H1 (cell line): ENCODE data around the gene FOXM1. TPM values are rescaled to one million over a fixed set of nuclear protein-coding genes. Genes with fewer than 3 reads are reported as not detected.
A peak's percentile ranks its signal among the peaks of the same experiment; 100 is the strongest.

Experiments
- CTCF ChIA-PET: fragments of 300-600 bp; sonication (Branson Sonifier 250); formaldehyde crosslinking; loops from one replicate; lab custom pipeline; 2021; ENCODE audit not compliant: partially characterized antibody; lab: Charles Lee
- POLR2A ChIA-PET: fragments of 300-600 bp; sonication (Branson Sonifier 250); formaldehyde crosslinking; loops from one replicate; lab custom pipeline; 2021; ENCODE audit warnings: inconsistent platforms; ENCODE audit not compliant: partially characterized antibody; lab: Charles Lee
- DNase-seq, 2 experiments: peaks; one replicate each; pipeline versions ENCODE4 v3.0.0 to v3.0.0-alpha.2; 2010 to 2022; ENCODE audit warnings: low spot score in 2 of 2, low read depth in 1 of 2, mixed read lengths in 1 of 2
- FAIRE-seq: peaks from 2 replicates; lab custom pipeline; 2011; peaks lifted over from hg19 to GRCh38; lab: Jason Lieb, UNC
- H2AFZ ChIP-seq: 2 replicates; pipeline ENCODE4 v1.8.1; 2012; ENCODE audit warnings: low read length, inconsistent platforms
- H2AK5ac ChIP-seq: 2 replicates; pipeline ENCODE4 v1.6.1; 2013; ENCODE audit warnings: low read depth, low read length
- H2BK120ac ChIP-seq: replicated peaks from 2 replicates; pipeline ENCODE3; 2013; ENCODE audit warnings: low read depth, low read length, inconsistent platforms
- H2BK12ac ChIP-seq: 2 replicates; pipeline ENCODE4 v1.6.1; 2013; ENCODE audit warnings: low read depth, low read length
- H2BK15ac ChIP-seq: 2 replicates; pipeline ENCODE4 v1.6.1; 2013; ENCODE audit warnings: low read length
- H2BK20ac ChIP-seq: 2 replicates; pipeline ENCODE4 v1.6.1; 2013; ENCODE audit warnings: low read length
- H2BK5ac ChIP-seq: 2 replicates; pipeline ENCODE4 v1.6.1; 2013; ENCODE audit warnings: low read depth, low read length
- H3K14ac ChIP-seq: 2 replicates; pipeline ENCODE4 v1.6.1; 2013; ENCODE audit warnings: inconsistent platforms; ENCODE audit not compliant: insufficient read length
- H3K18ac ChIP-seq: 2 replicates; pipeline ENCODE4 v1.6.1; 2013; ENCODE audit warnings: low read length; ENCODE audit errors: extremely low read depth
- H3K23ac ChIP-seq: 2 replicates; pipeline ENCODE4 v1.6.1; 2013; ENCODE audit warnings: inconsistent platforms; ENCODE audit not compliant: insufficient read length
- H3K23me2 ChIP-seq: 2 replicates; pipeline ENCODE4 v1.6.1; 2013; ENCODE audit warnings: low read depth, low read length
- H3K27ac ChIP-seq: 2 replicates; pipeline ENCODE4 v1.6.1; 2011; ENCODE audit warnings: low read depth, low read length, inconsistent platforms
- H3K27me3 ChIP-seq, 4 experiments: replicated peaks in 1 of 4; 1 replicate in 1 of 4; 2 replicates in 3 of 4; pipeline versions ENCODE4 v1.6.1 to v1.8.1; 2011 to 2013; ENCODE audit warnings: low read length in 3 of 4, mild to moderate bottlenecking in 3 of 4, inconsistent platforms in 2 of 4, mixed read lengths in 2 of 4, moderate library complexity in 1 of 4; ENCODE audit not compliant: control insufficient read depth in 3 of 4, insufficient read depth in 3 of 4; ENCODE audit errors: extremely low read depth in 1 of 4
- H3K36me3 ChIP-seq, 4 experiments: 2 replicates each; pipeline versions ENCODE4 v1.6.1 to v1.8.1; 2011 to 2013; ENCODE audit warnings: mild to moderate bottlenecking in 4 of 4, low read length in 3 of 4, moderate library complexity in 2 of 4, control low read depth in 1 of 4, inconsistent platforms in 1 of 4; ENCODE audit not compliant: insufficient read depth in 4 of 4, control insufficient read depth in 2 of 4
- H3K4ac ChIP-seq: replicated peaks from 2 replicates; pipeline ENCODE3; 2013; ENCODE audit warnings: low read length, low read depth, mixed read lengths, inconsistent platforms; ENCODE audit not compliant: insufficient read length
- H3K4me1 ChIP-seq, 4 experiments: replicated peaks in 1 of 4; 1 replicate in 1 of 4; 2 replicates in 3 of 4; pipeline versions ENCODE4 v1.6.1 to v1.8.1; 2011 to 2013; ENCODE audit warnings: low read length in 3 of 4, inconsistent platforms in 2 of 4, mixed read lengths in 1 of 4; ENCODE audit not compliant: insufficient read depth in 4 of 4, control insufficient read depth in 3 of 4
- H3K4me2 ChIP-seq, 2 experiments: 2 replicates each; pipeline versions ENCODE4 v1.6.1 to v1.8.1; 2011 to 2013; ENCODE audit warnings: low read depth in 2 of 2, low read length in 2 of 2, control low read depth in 1 of 2, inconsistent platforms in 1 of 2, mild to moderate bottlenecking in 1 of 2; ENCODE audit not compliant: insufficient read depth in 1 of 2
- H3K4me3 ChIP-seq, 4 experiments: fragments of 200-600, 300-600 bp in 1 of 4; sonication (generic), shearing (Covaris generic), sonication (Bioruptor Twin) in 1 of 4; 2 replicates each; pipeline versions ENCODE4 v1.5.1 to v1.8.1; 2011 to 2016; ENCODE audit warnings: low read length in 4 of 4, low read depth in 3 of 4, control low read depth in 2 of 4, inconsistent platforms in 2 of 4, mild to moderate bottlenecking in 2 of 4, mixed read lengths in 1 of 4, moderate library complexity in 1 of 4; ENCODE audit not compliant: insufficient read depth in 2 of 4; ENCODE audit errors: extremely low read depth in 1 of 4
- H3K56ac ChIP-seq: replicated peaks from 2 replicates; pipeline ENCODE3; 2013; ENCODE audit warnings: low read depth, mild to moderate bottlenecking, mixed read lengths, low read length, inconsistent platforms; ENCODE audit not compliant: insufficient read length
- H3K79me1 ChIP-seq: 2 replicates; pipeline ENCODE4 v1.6.1; 2013; ENCODE audit warnings: low read depth, low read length, control low read depth
- H3K79me2 ChIP-seq, 2 experiments: 2 replicates each; pipeline versions ENCODE4 v1.6.1 to v1.8.1; 2012 to 2013; ENCODE audit warnings: low read length in 2 of 2, mild to moderate bottlenecking in 2 of 2, inconsistent platforms in 1 of 2; ENCODE audit not compliant: insufficient read depth in 2 of 2, control insufficient read depth in 1 of 2
- H3K9ac ChIP-seq, 4 experiments: replicated peaks in 1 of 4; 1 replicate in 1 of 4; 2 replicates in 3 of 4; pipeline versions ENCODE4 v1.6.1 to v1.8.1; 2011 to 2013; ENCODE audit warnings: low read depth in 3 of 4, low read length in 3 of 4, control low read depth in 2 of 4, mild to moderate bottlenecking in 2 of 4, moderate library complexity in 2 of 4, inconsistent platforms in 1 of 4; ENCODE audit errors: extremely low read depth in 1 of 4
- H3K9me3 ChIP-seq, 2 experiments: 2 replicates each; pipeline versions ENCODE4 v1.6.1 to v1.8.1; 2012 to 2013; ENCODE audit warnings: mild to moderate bottlenecking in 2 of 2, moderate library complexity in 2 of 2, control low read depth in 1 of 2, inconsistent platforms in 1 of 2, low read depth in 1 of 2, low read length in 1 of 2, mixed read lengths in 1 of 2; ENCODE audit not compliant: insufficient read depth in 2 of 2
- H4K20me1 ChIP-seq, 2 experiments: replicated peaks in 1 of 2; 2 replicates each; pipeline versions ENCODE3 to v1.8.1; 2011 to 2013; ENCODE audit warnings: inconsistent platforms in 2 of 2, low read length in 2 of 2, mild to moderate bottlenecking in 1 of 2; ENCODE audit not compliant: insufficient read depth in 2 of 2, control insufficient read depth in 1 of 2
- H4K5ac ChIP-seq: 2 replicates; pipeline ENCODE4 v1.6.1; 2013; ENCODE audit warnings: low read length, low read depth, mixed read lengths, inconsistent platforms; ENCODE audit not compliant: insufficient read length
- H4K8ac ChIP-seq: 2 replicates; pipeline ENCODE4 v1.8.0; 2013; ENCODE audit warnings: mild to moderate bottlenecking, moderate library complexity, low read length, inconsistent platforms; ENCODE audit not compliant: insufficient read depth; ENCODE audit errors: extremely low read depth
- H4K91ac ChIP-seq: replicated peaks from 2 replicates; pipeline ENCODE3; 2013; ENCODE audit warnings: low read length, mixed read lengths, inconsistent platforms; ENCODE audit not compliant: insufficient read length
- ASH2L ChIP-seq: fragments of 200-600, 300-600 bp; sonication (generic); IDR thresholded peaks from one replicate; pipeline ENCODE4 v1.7.1; 2017; ENCODE audit warnings: low read length
- HDAC6 ChIP-seq: IDR thresholded peaks from one replicate; pipeline ENCODE4 v1.7.1; 2012; ENCODE audit warnings: low read depth, mild to moderate bottlenecking, inconsistent platforms, low read length, moderate library complexity
- SIN3A ChIP-seq, 2 experiments: IDR thresholded peaks in 1 of 2; conservative IDR thresholded peaks in 1 of 2; 2 replicates each; pipeline ENCODE4 v1.6.1; 2011 to 2012; ENCODE audit warnings: low read length in 2 of 2, improper control_type of control experiment in 1 of 2, low read depth in 1 of 2, mild to moderate bottlenecking in 1 of 2
- SIRT6 ChIP-seq: IDR thresholded peaks from one replicate; pipeline ENCODE4 v1.7.1; 2012; ENCODE audit warnings: low read length, inconsistent platforms
- WGBS, 2 experiments: shearing (Covaris generic) in 1 of 2; methylation state at CpG; one replicate each; pipeline versions ENCODE4 v1.1.6 to v1.1.7; 2013 to 2015; ENCODE audit warnings: low lambda C conversion rate in 2 of 2, mixed read lengths in 2 of 2, inconsistent platforms in 1 of 2, low coverage in 1 of 2, missing lambda C conversion rate in 1 of 2; ENCODE audit not compliant: insufficient replicate concordance in 2 of 2, insufficient coverage in 1 of 2, insufficient read length in 1 of 2; ENCODE audit errors: extremely low coverage in 1 of 2, missing lambda C conversion rate in 1 of 2; 5-methylcytosine and 5-hydroxymethylcytosine counted together
- polyA plus RNA-seq, 7 experiments: library from polyadenylated mRNA; depleted of rRNA in 3 of 7; stranded (reverse) in 5 of 7; unstranded in 2 of 7; fragments of >200 nt in 5 of 7; fragments of 200-250 nt in 2 of 7; gene quantifications; 1 replicate in 5 of 7; 2 replicates in 1 of 7; 4 replicates in 1 of 7; pipeline versions ENCODE4 v1.2.1 to v1.2.3, GENCODE V29; 2011 to 2013; ENCODE audit warnings: missing spikeins in 2 of 7, mixed read lengths in 2 of 7
- total RNA-seq: library from RNA; stranded (reverse); fragmentation: NEBNext Ultra II Directional; extraction: Animal tissue kit (Norgen Biotek cat#: 25700); gene quantifications from 2 replicates; pipeline ENCODE4 v1.2.1, GENCODE V29; 2021

FOXM1 gene
- total and polyA plus RNA-seq, 2 of the 8 experiments (the other 6 are each of a cell fraction or from before 2014, with no cell fraction given) = 58.1 to 121 TPM

GRCh38 chr12:2902272-2902880 is 25.4 kb upstream of the FOXM1 start:
- Histone ChIP-seq H2AFZ (no peak overlapping the region), H3K79me2 (peaks cover 3 to 5% of the 10 kb centered on the region in 2 experiments; a peak in 1 of 4 replicates), H2BK15ac (no peak overlapping the region), H3K18ac (no peak overlapping the region), H3K23me2 (no peaks in the 10 kb centered on the region), H2BK12ac (no peak overlapping the region), H3K27ac (no peak overlapping the region), H3K79me1 (no peaks in the 10 kb centered on the region), H3K4ac (no peak overlapping the region), H2BK120ac (no peak overlapping the region), H3K14ac (no peak overlapping the region), H3K9ac (peak overlapping the region in 1 of 4 experiments; percentile 38; a peak in 1 of 7 replicates), H3K4me1 (no peaks in the 10 kb centered on the region), H4K91ac (no peak overlapping the region), H3K4me2 (no peak overlapping the region), H3K9me3 (no peaks in the 10 kb centered on the region), H3K23ac (no peak overlapping the region), H3K36me3 (no peaks in the 10 kb centered on the region), H2BK5ac (no peak overlapping the region), H3K56ac (no peak overlapping the region), H4K5ac (no peak overlapping the region), H2BK20ac (no peak overlapping the region), H2AK5ac (no peak overlapping the region), H3K27me3 (no peaks in the 10 kb centered on the region), H3K4me3 (no peak overlapping the region), H4K20me1 (no peaks in the 10 kb centered on the region), H4K8ac (no peak overlapping the region)
- ChIA-PET CTCF (interaction anchor here (0.7 to 2.5 kb wide), 4 partner anchors 10 to 602 kb away, joined by 3 to 8 read pairs (median 5); no protein-coding TSS in a partner anchor), POLR2A (interaction anchor here (2.7 kb wide), 1 partner anchor 8 kb away, joined by 8 read pairs; no protein-coding TSS in a partner anchor)
- 80% methylated on average over 4 of the region's 4 CpGs; no CpG with 5 or more reads in 1 of the 2 experiments for WGBS, 2 experiments
- no peak for TF ChIP-seq HDAC6
- TF ChIP-seq ASH2L = no peak
- TF ChIP-seq SIN3A (conservative IDR thresholded peaks at IDR 0.05 in 1 of 2, IDR thresholded peaks at IDR 0.05 in 1 of 2; ENCODE audit: low read depth in 1 of 2, low read length in 2 of 2) = no peak
- no peak for TF ChIP-seq SIRT6
- FAIRE-seq (no peak), DNase-seq (no peak)
